ENCODE measurements around the gene COL21A1. TPM values are rescaled to one million over a fixed set of nuclear protein-coding genes. Genes with fewer than 3 reads are reported as not detected.

Gene COL21A1
- total and polyA plus RNA-seq, 2 donors (not counting 1 experiment from before 2014, with no cell fraction given) = 6.9 to 28.2 TPM

DNA sequence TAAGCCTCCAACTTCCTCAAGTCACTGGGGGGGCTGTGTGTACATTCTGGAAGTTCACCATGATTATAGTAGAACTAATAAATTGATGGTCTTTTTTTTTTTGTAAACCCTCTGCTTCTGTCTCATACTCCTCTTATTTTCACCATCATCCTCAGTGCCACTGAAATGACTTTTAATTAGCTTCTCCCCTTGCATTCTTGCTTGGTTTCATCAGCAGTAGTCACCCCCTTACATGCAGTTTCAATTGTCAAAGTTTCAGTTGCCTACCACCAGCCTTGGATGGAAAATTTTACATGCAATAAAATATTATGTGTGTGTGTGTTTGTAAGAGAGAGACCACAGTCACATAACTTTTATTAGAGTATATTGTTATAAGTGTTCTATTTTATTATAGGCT is 196.2 kb downstream of the COL21A1 start:
- TF ChIP-seq, protein P1, sequence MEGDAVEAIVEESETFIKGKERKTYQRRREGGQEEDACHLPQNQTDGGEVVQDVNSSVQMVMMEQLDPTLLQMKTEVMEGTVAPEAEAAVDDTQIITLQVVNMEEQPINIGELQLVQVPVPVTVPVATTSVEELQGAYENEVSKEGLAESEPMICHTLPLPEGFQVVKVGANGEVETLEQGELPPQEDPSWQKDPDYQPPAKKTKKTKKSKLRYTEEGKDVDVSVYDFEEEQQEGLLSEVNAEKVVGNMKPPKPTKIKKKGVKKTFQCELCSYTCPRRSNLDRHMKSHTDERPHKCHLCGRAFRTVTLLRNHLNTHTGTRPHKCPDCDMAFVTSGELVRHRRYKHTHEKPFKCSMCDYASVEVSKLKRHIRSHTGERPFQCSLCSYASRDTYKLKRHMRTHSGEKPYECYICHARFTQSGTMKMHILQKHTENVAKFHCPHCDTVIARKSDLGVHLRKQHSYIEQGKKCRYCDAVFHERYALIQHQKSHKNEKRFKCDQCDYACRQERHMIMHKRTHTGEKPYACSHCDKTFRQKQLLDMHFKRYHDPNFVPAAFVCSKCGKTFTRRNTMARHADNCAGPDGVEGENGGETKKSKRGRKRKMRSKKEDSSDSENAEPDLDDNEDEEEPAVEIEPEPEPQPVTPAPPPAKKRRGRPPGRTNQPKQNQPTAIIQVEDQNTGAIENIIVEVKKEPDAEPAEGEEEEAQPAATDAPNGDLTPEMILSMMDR (conservative IDR thresholded peaks at IDR 0.05 in 1 of 2, IDR thresholded peaks at IDR 0.05 in 1 of 2; ENCODE audit: low read depth in 1 of 2, low read length in 2 of 2) = no peak
- no peak for TF ChIP-seq EZH2 (IDR thresholded peaks at IDR 0.05; ENCODE audit: low read length, missing control alignments)
- Histone ChIP-seq H4K20me1 (ENCODE audit: control insufficient read depth, extremely low read depth, insufficient read depth, low read length) (no peaks in the 10 kb centered on the region), H3K4me1 (ENCODE audit: control insufficient read depth, extremely low read depth, insufficient read depth, low read length) (no peaks in the 10 kb centered on the region), H3K36me3 (ENCODE audit: control insufficient read depth, insufficient read depth, low read length) (no peaks in the 10 kb centered on the region), H2AFZ (ENCODE audit: low read length) (no peak overlapping the region), H3K27me3 (ENCODE audit: control insufficient read depth, insufficient read depth, low read length) (no peaks in the 10 kb centered on the region), H3K79me2 (ENCODE audit: control insufficient read depth, insufficient read depth, low read length) (no peaks in the 10 kb centered on the region), H3K4me2 (ENCODE audit: extremely low read depth, insufficient read depth, low read length) (no peak overlapping the region), H3K27ac (ENCODE audit: insufficient read depth, low read length) (no peak overlapping the region), H3K4me3 (replicated peaks in 1 of 4; ENCODE audit: control extremely low read depth in 1 of 4, insufficient read depth in 1 of 4, low read depth in 3 of 4, low read length in 4 of 4) (no peak overlapping the region), H3K9me3 (ENCODE audit: control insufficient read depth, insufficient read depth, low read depth, low read length) (no peaks in the 10 kb centered on the region), H3K9ac (ENCODE audit: insufficient read depth, low read length) (no peak overlapping the region)
- no peak for DNase-seq (ENCODE audit: low read depth in 2 of 2)

DNA sequence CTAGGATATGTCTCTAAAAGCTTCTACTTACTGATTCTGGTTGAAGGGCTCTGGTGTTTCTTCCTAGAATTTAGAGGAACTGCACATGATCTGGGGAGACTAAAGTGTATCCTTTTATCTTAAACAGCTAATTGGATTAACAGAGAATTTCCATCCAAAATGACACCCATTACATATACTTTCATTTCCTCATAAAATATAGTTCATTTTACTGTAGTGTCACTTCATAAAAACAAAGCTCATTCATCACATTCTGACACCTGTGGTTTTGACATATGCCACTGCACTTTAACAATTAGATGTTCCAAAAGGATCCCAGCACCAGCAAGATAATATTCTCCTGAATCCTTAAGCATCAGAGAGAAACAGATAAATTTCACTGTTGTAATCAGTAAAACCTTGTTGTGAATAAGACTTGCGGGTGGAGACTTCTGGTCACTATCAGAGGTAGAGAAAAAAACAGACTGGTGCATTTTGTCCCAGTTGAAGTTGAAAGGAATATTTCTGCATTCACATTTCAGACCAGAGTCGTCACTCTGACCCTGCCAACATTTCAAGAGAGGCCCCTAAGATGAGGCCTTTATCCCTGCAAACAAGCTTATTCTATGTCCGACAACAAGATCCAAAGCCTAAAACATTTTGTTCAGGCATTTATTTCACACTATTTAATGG is 196.7 kb downstream of the COL21A1 start:
- Histone ChIP-seq H3K9ac (ENCODE audit: insufficient read depth, low read length) (no peak overlapping the region), H3K36me3 (ENCODE audit: control insufficient read depth, insufficient read depth, low read length) (no peaks in the 10 kb centered on the region), H3K27me3 (ENCODE audit: control insufficient read depth, insufficient read depth, low read length) (no peaks in the 10 kb centered on the region), H4K20me1 (ENCODE audit: control insufficient read depth, extremely low read depth, insufficient read depth, low read length) (no peaks in the 10 kb centered on the region), H3K27ac (ENCODE audit: insufficient read depth, low read length) (no peak overlapping the region), H3K4me2 (ENCODE audit: extremely low read depth, insufficient read depth, low read length) (no peak overlapping the region), H3K9me3 (ENCODE audit: control insufficient read depth, insufficient read depth, low read depth, low read length) (no peaks in the 10 kb centered on the region), H3K4me3 (replicated peaks in 1 of 4; ENCODE audit: control extremely low read depth in 1 of 4, insufficient read depth in 1 of 4, low read depth in 3 of 4, low read length in 4 of 4) (no peak overlapping the region), H2AFZ (ENCODE audit: low read length) (no peak overlapping the region), H3K79me2 (ENCODE audit: control insufficient read depth, insufficient read depth, low read length) (no peaks in the 10 kb centered on the region), H3K4me1 (ENCODE audit: control insufficient read depth, extremely low read depth, insufficient read depth, low read length) (no peaks in the 10 kb centered on the region)
- DNase-seq (ENCODE audit: low read depth in 2 of 2) = no peak
- TF ChIP-seq, protein P1 (conservative IDR thresholded peaks at IDR 0.05 in 1 of 2, IDR thresholded peaks at IDR 0.05 in 1 of 2; ENCODE audit: low read depth in 1 of 2, low read length in 2 of 2) = no peak
- TF ChIP-seq EZH2 (IDR thresholded peaks at IDR 0.05; ENCODE audit: low read length, missing control alignments) = no peak

DNA sequence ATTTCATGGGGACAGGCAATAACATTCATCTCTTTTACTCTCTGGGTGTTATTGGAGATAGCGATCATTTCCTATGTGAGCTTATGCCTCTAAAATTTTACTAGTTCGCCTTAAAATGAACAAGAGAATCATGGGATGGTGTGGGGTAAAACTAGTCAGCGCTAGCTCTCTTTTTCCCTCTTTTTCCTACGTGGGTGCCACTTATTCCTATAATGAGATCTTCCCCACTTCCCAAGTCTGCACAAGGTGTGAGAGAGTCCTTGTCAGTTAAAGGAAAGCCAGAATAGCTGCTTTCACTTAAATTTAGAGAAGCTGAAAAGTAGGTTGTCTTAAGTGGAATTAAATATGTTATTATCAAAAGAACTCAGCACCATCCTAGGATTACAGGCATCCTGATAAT is 198.8 kb downstream of the COL21A1 start:
- Histone ChIP-seq H4K20me1 (ENCODE audit: control insufficient read depth, extremely low read depth, insufficient read depth, low read length) (no peaks in the 10 kb centered on the region), H2AFZ (ENCODE audit: low read length) (no peak overlapping the region), H3K9me3 (ENCODE audit: control insufficient read depth, insufficient read depth, low read depth, low read length) (no peaks in the 10 kb centered on the region), H3K4me2 (ENCODE audit: extremely low read depth, insufficient read depth, low read length) (no peak overlapping the region), H3K27ac (ENCODE audit: insufficient read depth, low read length) (no peak overlapping the region), H3K79me2 (ENCODE audit: control insufficient read depth, insufficient read depth, low read length) (no peaks in the 10 kb centered on the region), H3K27me3 (ENCODE audit: control insufficient read depth, insufficient read depth, low read length) (no peaks in the 10 kb centered on the region), H3K4me1 (ENCODE audit: control insufficient read depth, extremely low read depth, insufficient read depth, low read length) (no peaks in the 10 kb centered on the region), H3K4me3 (replicated peaks in 1 of 4; ENCODE audit: control extremely low read depth in 1 of 4, insufficient read depth in 1 of 4, low read depth in 3 of 4, low read length in 4 of 4) (no peak overlapping the region), H3K36me3 (ENCODE audit: control insufficient read depth, insufficient read depth, low read length) (no peaks in the 10 kb centered on the region), H3K9ac (ENCODE audit: insufficient read depth, low read length) (no peak overlapping the region)
- no peak for DNase-seq (ENCODE audit: low read depth in 2 of 2)
- TF ChIP-seq, protein P1 (conservative IDR thresholded peaks at IDR 0.05 in 1 of 2, IDR thresholded peaks at IDR 0.05 in 1 of 2; ENCODE audit: low read depth in 1 of 2, low read length in 2 of 2) = no peak
- TF ChIP-seq EZH2 (IDR thresholded peaks at IDR 0.05; ENCODE audit: low read length, missing control alignments) = no peak

Data from fibroblast of lung (primary cell).